ACHN (cell line): ENCODE data around the gene PLAGL1.
A peak's percentile ranks its signal among the peaks of the same experiment; 100 is the strongest.
"Not testable (repeated sequence)": the region's sequence is repeated elsewhere in the genome, so short reads cannot be mapped to it uniquely, and the experiment has no call there.

Source experiments
- DNase-seq: peaks from one replicate; pipeline ENCODE4 v3.0.0-alpha.2; 2015
- in situ Hi-C: cut with HindIII; loops from 2 replicates; pipeline ENCODE4 v1.10.0; 2017; ENCODE audit warnings: low sequenced_read_pairs, low pct_ligation_motif_present, low pct_unique_long_range_greater_than_20kb

Gene PLAGL1

DNA sequence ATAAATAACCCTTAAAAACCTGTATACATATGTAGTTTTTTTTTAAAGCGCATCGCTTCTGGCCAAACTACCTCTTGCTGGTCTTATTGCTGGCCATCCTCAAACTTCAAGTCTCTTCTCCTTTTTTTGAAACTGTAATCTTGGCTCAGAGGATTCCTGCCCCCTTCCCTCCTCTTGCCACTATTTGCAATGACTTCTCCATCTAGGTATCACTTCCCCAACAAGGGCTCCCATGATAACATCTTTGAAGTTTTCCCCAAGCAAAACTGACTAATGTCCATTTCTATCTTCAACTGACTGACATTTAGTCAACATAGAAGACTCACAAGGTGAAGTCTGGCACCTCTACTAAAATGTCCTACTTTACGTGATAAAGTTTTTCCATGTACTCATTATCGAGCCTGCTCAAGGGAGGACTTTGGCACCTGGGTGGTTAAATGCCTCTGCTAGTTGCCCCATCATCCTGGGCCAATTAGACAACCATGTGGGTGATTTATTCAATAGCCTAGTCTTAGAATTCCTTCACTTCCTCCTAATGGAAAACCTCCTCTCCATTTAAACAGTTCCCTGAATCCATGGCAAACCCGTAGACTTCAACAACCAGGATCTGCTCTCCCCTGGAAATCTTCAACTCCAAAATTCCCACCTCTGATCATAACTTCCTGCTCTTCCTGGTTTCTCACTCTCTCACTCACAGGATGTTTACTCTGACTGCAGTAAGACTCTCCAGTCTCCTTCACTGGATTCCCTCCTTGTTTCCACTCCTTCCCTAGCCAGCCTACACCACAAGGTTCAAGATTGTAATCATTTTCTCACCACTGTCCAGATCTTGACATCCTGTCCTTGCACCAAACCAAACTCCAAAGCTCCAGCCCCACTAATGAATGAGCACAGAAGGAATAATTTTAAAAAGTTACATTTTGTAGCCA, 9.4 kb upstream of the PLAGL1 start:
- DNase-seq, result no peak
- in situ Hi-C loops, result no loop called here

DNA sequence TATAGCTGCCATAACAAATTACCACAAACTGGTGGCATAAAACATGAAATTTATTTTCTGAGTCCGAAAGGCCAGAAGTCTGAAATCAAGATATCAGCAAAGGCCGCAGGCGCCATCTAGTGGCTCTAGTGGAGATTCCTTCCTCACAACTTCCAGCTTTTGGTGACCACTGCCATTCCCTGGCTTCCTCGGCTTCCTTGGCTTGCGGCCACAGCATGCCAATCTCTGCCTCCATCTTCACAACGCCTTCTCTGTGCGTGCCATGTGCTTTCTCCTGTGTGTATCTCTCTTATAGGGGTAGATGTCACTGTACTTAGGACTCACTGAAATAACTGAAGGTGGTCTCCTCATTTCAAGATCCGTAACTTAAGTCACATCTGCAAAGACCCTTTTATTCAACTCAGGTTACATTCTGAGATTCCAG, 5.4 kb upstream of the PLAGL1 start:
- in situ Hi-C loops, result no loop called here
- peak; percentile 70 for DNase-seq

DNA sequence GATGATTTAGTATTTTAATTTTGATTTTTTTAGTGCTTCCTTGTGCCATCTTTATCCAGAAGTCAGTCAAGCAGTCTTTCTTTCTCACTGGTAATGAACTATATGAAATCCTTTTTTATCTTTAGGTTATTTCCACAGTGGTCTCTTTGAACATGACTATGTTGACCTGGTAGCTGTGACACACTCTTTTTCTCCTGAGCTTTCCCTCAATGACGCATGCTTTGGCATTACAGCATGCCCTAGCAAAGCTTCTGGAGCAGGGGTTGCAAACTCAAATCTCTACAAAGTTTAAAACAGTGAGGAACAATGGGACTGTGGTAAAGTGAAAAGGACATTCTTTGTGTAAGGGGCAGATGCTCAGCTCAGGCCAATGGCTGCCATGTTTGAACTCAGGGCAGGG, 4.5 kb upstream of the PLAGL1 start:
- no peak for DNase-seq
- in situ Hi-C loops, result no loop called here

DNA sequence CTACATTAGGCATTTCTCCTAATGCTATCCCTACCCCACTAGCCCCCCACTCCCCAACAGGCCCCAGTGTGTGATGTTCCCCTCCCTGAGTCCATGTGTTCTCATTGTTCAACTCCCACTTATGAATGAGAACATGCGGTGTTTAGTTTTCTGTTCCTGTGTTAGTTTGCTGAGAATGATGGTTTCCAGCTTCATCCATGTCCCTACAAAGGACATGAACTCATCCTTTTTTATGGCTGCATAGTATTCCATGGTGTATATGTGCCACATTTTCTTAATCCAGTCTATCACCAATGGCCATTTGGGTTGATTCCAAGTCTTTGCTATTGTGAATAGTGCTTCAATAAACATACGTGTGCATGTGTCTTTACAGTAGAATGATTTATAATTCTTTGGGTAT, 1.6 kb upstream of the PLAGL1 start:
- in situ Hi-C loops, DNase-seq: not testable (repeated sequence)

DNA sequence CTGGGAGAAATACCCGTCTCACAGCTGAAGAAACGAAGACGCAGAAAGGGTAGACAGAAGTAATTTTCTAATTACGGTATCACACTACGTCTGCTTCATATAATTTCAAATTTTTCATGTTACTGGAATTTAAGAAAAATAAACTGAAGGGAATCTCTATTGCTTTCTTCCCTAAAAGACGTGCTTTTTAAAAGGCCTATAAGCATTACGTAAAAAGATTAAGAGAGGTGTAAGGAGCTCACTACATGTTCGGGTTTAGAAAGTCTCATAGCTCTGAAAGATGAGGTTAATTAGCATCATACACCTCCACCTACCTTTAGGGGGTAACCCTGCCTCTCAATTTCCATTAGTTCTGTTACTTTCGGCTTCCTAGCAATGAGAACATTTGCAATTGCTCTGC, 787 bp upstream of the PLAGL1 start:
- no peak for DNase-seq
- in situ Hi-C loops, result no loop called here

DNA sequence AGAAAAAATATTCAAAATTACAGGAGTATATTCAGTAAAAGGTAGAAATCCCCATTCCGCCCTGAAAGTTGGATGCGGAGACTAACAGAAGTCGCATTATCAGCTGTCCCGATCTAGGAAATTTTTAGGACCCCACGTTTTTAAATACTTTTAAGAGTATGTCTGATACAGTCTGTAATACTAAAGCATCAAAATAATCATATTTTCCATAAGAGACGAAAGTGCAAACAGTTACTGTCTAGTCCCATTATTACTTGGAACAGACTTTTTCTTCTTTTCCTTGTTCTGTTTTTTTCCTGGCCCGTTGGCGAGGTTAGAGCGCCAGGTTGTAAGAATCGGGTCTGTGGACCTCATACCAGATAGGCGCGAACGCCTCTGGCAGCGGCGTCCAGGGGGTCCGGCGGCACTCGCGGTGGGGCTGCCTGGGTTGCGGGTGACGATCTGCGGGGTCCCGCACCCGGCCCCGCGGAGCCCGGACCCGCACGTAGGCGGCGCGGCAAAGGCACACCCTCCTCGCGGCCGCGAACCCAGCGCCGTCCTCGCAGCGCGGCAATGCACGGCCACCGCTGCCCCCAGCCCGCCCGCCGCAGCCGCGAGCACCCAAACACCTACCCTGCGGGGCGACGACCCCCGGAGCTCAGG, 460 bp downstream of the PLAGL1 start:
- no peak for DNase-seq
- in situ Hi-C loops, result no loop called here

DNA sequence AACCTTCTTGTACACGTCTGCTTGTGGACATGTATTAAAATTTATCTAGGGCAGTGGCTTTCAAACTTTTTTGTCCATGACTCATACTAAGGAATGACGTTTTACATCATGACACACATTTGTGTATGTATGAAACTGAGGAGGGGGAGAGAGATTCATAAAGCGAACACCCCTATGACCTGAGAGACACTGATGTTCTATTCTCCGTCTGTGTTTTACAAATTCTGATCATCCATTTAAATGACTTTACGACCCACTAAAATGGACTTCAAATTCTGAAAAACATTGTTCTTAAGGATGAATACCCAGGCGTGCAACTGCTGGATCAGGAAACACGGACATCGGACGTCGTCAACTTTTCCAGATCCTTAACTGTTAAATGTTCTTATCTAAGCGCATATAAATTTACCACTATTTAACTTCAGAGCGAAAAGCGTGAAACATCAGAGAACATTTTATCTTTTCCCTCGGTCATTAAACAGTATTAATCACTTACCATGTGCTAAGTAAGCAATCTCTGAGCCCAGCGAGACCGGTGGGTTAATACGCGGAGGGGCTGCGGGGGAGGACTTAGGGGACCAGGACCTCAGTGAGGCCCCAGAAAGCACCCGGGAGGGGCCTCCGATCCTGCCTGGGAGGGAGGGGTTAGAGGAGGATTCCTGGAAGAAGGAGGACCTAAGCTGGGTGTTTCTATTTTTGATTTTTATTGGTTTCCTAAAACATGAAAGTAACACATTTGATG, 1.2 kb downstream of the PLAGL1 start:
- in situ Hi-C loops, result no loop called here
- DNase-seq, result no peak

DNA sequence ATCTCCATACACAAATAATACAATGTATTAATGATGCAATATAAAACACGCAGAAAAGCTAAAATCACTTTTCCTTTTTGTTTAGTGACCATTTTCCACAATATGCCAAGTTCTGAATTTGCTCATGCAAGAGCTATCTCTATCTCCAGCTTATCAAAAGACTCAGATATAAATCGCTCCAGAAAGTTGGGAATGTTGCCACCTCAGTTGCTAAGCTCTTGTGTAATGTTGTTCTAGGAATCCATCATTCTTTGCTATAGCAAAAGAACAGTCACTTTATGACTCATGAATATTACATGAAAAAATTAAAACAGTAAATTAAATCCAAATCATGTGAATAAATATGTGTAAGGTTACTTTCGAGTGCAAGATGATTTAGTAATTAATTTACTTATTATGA, 8.7 kb downstream of the PLAGL1 start:
- DNase-seq, result no peak
- in situ Hi-C loops, result no loop called here

DNA sequence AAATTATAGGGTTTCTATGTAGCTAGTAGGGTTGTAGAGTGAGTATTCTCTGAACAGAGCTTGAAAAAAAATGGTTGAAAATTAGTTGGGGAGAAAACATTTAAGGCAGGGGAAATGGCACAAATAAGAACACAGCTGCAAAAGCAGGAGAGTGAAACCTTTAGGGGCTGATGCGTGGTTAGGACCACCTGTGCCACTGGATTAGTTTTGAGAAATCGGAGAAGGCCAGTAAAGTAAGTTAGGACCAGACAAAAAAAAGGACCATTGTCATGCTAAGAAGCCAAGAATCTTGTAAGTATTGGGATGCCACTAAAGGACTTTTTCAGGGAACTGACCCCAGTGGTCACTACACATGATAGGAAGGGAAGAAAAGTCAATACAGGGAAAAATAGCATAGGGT, 9.4 kb downstream of the PLAGL1 start:
- in situ Hi-C loops, result no loop called here
- DNase-seq, result no peak

DNA sequence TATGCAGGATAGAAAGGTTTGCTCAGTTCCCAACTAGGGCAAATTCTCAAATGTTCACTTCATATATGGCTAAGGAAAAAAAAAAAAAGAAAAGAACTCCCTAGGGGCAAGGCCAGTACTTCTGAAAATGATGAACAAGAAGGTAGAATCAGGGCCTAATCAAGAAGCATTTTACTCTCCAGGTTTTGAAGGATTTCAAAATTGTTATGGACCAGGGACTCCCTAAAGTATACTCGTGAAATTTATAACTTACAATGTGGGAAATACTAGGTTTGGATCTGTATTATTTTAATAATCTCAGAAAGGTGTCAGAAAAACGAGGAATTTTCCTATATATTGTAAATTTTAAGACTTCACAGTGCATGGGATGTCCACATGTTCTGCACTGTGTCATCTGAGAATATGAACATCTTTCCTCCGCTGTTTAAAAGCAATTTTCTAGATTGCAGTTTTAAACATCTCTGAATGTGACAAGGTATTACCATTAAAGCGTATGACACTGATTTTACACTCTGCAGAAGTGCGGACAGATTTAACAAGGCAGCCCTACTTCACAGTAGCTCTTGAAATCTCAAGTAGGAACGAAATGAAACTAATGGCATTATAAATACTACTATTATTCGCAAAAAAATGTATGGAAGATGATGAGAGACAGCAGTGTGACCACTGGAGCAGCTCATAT, 14.0 kb downstream of the PLAGL1 start:
- no peak for DNase-seq
- in situ Hi-C loops, result no loop called here

DNA sequence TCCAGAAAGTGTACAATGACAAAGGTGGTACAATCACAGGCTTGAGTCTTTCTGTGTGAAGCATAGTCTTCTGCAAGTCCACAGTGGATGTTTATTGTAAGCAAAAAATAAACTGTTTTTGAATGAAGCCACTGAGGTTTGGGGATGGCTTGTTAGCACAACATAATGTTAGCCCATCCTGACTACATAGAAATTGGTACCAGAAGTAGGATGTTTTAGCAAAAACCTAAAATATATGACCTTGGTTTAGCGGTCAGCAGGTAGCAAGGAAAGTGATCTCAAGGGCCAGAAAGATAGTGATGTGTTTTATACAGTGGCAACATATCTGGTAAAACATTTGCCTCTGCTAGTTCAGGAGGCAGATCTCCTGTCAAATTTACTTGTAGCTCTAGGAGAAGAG, 15.8 kb downstream of the PLAGL1 start:
- in situ Hi-C loops, result no loop called here
- no peak for DNase-seq

DNA sequence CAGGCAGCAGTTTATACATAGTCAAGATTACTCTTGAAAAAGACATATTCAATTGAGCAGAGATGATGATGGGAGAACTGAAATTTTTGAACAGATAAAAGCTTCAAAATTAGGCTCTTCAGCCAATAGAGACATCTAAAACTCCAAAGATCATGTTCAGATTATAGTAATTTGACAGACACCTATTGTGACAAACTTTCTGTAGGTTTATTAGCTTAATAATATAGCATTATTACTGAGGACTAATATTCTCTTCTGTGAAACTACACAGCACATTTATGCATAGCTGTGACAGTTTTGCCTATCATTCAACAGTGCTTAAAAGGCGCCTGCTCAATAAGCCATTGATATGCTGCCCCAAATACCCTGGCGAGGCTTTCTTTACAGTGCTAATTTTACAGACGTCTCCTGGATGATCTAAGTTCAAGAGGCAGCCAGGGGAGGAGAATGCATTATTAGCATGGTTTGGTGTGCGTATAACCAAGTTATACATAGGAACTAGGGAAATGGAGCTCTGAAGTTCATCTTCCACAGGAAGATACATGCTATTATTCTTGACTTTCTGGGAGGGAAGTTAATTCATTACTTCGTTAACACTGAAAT, 21.5 kb downstream of the PLAGL1 start:
- in situ Hi-C loops, result no loop called here
- no peak for DNase-seq

DNA sequence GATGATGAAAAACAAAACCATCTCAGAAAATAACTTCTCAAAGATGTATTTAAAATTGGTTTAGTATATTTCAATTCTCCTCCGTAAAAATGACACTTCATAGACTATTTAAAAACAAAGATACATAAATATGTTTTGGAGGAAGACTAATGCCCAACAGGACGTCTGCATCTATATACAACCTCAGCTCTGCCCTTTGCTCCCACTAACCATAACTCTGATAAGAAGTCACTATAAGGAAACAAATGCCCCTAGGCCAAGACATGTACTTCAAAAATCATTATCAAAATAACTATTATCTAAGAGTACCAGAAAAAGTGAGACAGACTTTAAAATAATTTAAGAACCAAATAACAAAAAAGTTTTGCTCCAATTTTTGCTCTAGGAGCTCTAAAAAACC, 23.4 kb downstream of the PLAGL1 start:
- in situ Hi-C loops, result no loop called here
- DNase-seq, result no peak

DNA sequence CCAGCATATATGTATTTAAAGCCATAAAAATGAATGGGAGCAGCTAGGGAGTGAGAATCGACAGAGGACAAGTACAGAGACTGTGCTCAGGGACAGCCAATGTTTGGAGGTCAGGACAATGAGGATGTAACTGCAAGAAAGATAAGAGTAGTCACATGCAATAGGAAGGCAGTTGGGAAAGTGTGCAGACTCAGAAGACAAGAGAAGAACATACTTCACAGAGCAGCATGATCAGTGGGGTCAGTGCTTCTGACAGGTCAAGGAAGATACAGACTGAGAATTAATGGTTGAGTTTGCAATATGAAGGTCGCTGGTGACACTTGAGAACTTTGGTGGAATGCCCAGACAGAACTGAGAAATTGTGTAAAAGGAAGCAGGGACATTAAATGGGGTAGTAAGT, 25.1 kb downstream of the PLAGL1 start:
- DNase-seq, result no peak
- in situ Hi-C loops, result no loop called here

DNA sequence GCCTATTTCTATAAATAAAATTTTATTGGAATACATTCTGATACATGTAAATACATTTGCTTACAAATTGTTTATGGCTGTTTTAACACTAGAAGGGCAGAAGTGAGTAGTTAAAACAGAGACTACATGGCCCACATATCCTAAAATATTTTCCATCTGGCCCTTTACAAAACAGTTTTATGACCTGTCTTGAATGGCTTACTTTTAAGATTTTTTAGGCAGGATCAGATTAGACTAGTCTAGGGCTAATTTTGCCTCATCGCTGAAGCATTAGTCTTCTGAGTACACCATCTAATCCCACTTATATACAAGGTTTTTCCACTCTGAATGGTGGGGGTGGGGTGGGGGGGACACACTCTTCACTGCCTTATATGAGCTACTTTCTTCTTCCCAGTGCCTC, 27.1 kb downstream of the PLAGL1 start:
- in situ Hi-C loops, result no loop called here
- DNase-seq, result no peak

DNA sequence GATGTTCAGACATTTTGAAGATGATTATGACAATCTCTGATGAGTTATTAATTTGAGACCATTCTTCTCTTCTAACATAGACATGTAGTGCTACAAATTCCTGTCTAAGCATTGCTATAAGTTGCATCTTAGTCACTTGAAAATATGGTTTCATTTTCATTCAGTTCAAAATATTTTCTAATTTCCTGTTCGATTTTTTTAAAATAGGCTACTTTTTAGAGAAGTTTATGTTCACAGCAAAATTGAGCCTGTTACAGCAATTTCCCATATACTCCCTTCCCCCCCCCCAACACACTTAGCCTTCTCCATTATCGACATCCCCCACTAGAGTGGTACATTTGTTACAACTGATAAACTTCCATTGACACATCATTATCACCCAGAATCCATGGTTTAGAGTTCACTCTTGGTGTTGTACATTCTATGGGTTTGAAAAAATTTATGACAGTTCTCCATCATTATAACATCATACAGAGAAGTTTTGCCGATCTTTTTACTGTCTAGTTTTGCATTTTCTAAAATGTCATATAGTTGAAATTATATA, 31.2 kb downstream of the PLAGL1 start:
- DNase-seq, result no peak
- in situ Hi-C loops, result no loop called here

DNA sequence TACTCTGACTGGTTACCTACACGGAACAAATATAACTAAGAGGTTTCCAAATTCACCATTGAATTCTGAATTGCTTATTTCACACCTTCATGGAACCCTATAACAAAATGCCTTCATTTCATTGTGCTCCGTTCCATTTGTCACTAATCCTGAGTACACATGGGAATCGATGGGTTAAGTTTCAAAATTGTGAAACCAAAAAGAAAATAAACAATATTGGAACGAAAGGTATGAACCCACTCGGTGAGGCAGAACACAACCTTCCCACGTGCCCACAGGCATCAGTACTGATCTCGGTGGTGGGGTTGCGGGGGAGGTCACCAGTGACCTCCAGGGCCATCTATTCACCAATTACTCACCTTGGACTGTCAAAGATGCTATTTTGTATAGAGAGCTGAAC, 34.0 kb downstream of the PLAGL1 start:
- in situ Hi-C loops, result no loop called here
- no peak for DNase-seq
